Stimulated activated CD8-positive, alpha-beta memory T cell treated with anti-CD3 and anti-CD28 coated beads, Interleukin-7, amount 100 ng/mL, for 48 hours (primary cell): ENCODE results near the gene TNF.

ENCODE experiments used
- DNase-seq, 2 donors: peaks; one replicate each; pipeline ENCODE4 v3.0.0-alpha.2; 2020; ENCODE audit warnings: low read depth in 1 of 2; ENCODE audit errors: extremely low read depth in 1 of 2

TNF gene

DNA sequence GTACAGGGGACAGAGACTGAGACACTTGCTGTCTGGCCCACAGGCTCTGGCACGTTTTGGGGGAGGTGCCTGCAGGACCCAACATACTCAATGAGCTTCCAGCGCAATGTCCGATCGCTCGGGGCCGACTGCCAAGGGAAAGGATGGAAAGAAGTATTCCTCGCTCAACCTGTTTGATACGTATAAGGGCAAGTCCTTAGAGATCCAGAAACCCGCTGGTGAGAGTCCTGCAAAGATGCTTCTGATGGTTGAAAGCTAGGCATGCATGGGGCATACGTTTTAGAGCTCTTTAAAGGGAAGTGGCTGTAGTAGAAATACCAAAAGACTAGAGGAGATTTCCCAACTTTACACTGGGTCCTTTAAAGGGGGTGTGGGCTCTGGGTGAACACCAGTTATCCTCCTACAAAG, 47.3 kb downstream of the TNF start:
- no peak for DNase-seq

DNA sequence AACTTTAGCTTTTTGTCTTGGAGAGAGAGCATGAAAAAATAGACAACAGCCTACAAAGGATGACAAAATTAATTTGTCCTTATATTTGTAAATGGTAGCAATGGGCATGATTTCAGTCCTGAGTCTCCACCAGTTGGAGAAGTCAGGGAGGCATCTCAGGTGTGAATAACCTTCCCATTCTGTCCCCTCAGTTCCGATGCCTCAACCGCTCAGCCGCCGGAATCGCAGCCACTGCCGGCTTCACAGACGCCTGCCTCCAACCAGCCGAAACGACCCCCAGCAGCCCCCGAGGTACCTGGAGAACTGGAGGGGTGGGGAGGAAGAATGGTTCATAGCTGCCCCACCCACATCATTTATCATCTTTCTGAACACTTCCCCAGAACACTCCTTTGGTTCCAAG, 48.7 kb downstream of the TNF start:
- no peak for DNase-seq

DNA sequence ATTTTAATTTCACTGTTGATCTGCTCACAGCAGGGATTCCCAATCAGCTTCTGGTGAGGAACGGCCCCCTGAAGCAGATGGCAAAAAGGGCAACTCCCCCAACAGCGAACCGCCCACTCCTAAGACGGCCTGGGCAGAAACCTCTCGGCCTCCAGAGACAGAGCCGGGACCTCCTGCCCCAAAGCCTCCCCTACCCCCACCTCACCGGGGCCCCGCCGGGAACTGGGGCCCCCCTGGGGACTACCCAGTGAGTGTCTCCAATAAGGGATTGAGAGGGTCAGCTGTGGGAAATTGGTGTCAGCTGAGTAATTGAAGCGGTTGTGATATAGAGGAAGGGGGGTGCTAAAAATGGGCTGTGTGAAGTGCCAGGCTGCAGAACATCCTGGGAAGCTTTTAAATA, 51.6 kb downstream of the TNF start:
- DNase-seq, result no peak

DNA sequence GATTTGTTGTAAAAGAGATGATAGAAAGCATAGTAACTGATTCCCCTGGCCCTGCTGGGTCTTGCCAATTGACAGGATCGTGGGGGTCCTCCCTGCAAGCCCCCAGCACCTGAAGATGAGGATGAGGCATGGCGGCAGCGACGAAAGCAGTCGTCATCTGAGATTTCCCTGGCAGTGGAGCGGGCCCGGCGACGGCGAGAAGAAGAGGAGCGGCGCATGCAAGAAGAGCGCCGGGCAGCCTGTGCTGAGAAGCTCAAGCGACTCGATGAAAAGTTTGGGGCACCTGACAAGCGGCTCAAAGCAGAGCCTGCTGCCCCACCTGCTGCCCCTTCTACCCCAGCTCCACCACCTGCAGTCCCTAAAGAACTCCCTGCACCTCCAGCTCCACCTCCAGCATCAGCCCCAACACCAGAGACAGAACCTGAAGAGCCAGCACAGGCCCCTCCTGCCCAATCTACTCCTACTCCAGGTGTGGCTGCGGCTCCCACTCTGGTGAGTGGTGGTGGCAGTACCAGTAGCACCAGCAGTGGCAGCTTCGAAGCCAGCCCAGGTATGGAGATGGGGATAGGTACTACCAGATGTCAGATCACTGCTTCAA, 52.4 kb downstream of the TNF start:
- DNase-seq, result no peak
